Mesothelial cell of epicardium (in vitro differentiated cells): Measurements from ENCODE around the gene NWD2. TPM values are rescaled to one million over a fixed set of nuclear protein-coding genes. Genes with fewer than 3 reads are reported as not detected.

Source experiments
- DNase-seq, 2 experiments: peaks; one replicate each; pipeline ENCODE4 v3.0.0; 2021; ENCODE audit warnings: low spot score in 2 of 2; ENCODE audit not compliant: unreplicated experiment in 2 of 2
- H3K27ac Mint-ChIP-seq: 2 replicates; pipeline ENCODE4 v1.8.0; 2021; ENCODE audit warnings: mixed read lengths
- H3K27me3 Mint-ChIP-seq: 2 replicates; pipeline ENCODE4 v1.8.0; 2021; ENCODE audit warnings: low read depth, mixed read lengths
- H3K36me3 Mint-ChIP-seq: 2 replicates; pipeline ENCODE4 v1.8.0; 2021; ENCODE audit warnings: mixed read lengths
- H3K4me1 Mint-ChIP-seq: 2 replicates; pipeline ENCODE4 v1.8.0; 2021; ENCODE audit warnings: mixed read lengths
- H3K4me3 Mint-ChIP-seq: 2 replicates; pipeline ENCODE4 v1.8.0; 2021; ENCODE audit warnings: mild to moderate bottlenecking, moderate library complexity, mixed read lengths
- H3K9me3 Mint-ChIP-seq: 2 replicates; pipeline ENCODE4 v1.8.0; 2021; ENCODE audit warnings: mixed read lengths
- total RNA-seq: library from RNA; stranded (reverse); gene quantifications from 3 replicates; pipeline ENCODE4 v1.2.1, GENCODE V29; 2021
- TF ChIP-seq, protein P1 (sequence below): fragments of 200-600 bp; sonication (generic); IDR thresholded peaks from one replicate; pipeline ENCODE4 v1.5.0; 2021; ENCODE audit warnings: antibody characterized with exemption; ENCODE audit not compliant: unreplicated experiment

The NWD2 gene
- total RNA-seq, 1 donor from 2014 or later: 0.02 TPM

DNA sequence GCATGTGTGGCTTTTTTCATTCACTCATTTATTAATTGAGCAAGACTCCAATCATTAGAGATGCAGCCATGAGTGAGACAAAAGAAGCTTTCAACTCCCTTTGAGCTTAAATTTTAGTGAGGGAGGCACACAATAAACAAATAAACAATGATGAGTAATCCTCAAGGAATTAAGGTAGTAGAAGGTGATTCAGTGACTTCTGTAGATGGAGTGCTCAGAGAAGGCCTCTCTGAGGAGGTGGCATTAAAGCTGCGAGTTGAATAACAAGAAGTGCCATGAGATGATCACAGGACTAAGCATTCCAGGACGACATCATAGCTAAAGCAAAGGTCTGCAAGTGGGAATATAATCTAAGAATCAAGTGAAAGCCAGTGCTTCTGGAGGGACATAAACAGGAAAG lies 77.6 kb downstream of the NWD2 start:
- Mint-ChIP-seq H3K4me1 (no peaks in the 10 kb centered on the region), H3K27me3 (no peaks in the 10 kb centered on the region), H3K4me3 (no peak overlapping the region), H3K27ac (no peak overlapping the region), H3K36me3 (no peaks in the 10 kb centered on the region), H3K9me3 (peaks cover 15% of the 10 kb centered on the region)
- TF ChIP-seq, protein P1, sequence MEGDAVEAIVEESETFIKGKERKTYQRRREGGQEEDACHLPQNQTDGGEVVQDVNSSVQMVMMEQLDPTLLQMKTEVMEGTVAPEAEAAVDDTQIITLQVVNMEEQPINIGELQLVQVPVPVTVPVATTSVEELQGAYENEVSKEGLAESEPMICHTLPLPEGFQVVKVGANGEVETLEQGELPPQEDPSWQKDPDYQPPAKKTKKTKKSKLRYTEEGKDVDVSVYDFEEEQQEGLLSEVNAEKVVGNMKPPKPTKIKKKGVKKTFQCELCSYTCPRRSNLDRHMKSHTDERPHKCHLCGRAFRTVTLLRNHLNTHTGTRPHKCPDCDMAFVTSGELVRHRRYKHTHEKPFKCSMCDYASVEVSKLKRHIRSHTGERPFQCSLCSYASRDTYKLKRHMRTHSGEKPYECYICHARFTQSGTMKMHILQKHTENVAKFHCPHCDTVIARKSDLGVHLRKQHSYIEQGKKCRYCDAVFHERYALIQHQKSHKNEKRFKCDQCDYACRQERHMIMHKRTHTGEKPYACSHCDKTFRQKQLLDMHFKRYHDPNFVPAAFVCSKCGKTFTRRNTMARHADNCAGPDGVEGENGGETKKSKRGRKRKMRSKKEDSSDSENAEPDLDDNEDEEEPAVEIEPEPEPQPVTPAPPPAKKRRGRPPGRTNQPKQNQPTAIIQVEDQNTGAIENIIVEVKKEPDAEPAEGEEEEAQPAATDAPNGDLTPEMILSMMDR: no peak
- DNase-seq: no peak

DNA sequence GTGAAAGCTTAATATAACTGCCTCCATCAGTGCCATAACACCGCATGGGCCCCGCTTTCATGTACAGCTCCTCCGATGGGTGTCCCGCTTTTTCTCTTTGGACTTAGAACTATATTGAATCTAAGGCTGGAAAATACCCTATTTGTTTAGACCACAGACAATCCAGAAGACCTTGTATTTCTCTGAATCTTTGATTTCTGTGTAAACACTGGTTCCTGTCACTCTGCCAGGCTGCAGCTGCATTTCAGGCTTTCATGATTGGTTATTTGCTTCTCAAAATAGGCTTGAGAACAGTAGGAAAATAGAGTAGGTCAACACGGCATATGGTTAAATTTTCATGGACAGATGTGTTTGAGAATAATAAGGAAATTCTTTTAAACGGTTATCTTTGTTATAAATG lies 80.0 kb downstream of the NWD2 start:
- no peak for DNase-seq
- peaks cover 8% of the 10 kb centered on the region for H3K9me3 Mint-ChIP-seq
- no peak overlapping the region for H3K27ac Mint-ChIP-seq
- TF ChIP-seq, protein P1: no peak
- H3K27me3 Mint-ChIP-seq: no peaks in the 10 kb centered on the region
- H3K4me3 Mint-ChIP-seq: no peak overlapping the region
- H3K36me3 Mint-ChIP-seq: no peaks in the 10 kb centered on the region
- no peaks in the 10 kb centered on the region for H3K4me1 Mint-ChIP-seq

- Mint-ChIP-seq H3K4me3 (no peak overlapping the region), H3K27me3 (no peaks in the 10 kb centered on the region), H3K36me3 (no peaks in the 10 kb centered on the region), H3K27ac (no peak overlapping the region), H3K4me1 (no peaks in the 10 kb centered on the region), H3K9me3 (peaks cover 5% of the 10 kb centered on the region)
- DNase-seq: no peak
- TF ChIP-seq, protein P1: no peak
Observed at GRCh38 chr4:37326852-37327251, 82.3 kb downstream of the NWD2 start.

GRCh38 chr4:37338972-37339371 lies 94.4 kb downstream of the NWD2 start:
- Mint-ChIP-seq H3K9me3 (peaks cover 14% of the 10 kb centered on the region), H3K36me3 (no peaks in the 10 kb centered on the region), H3K4me3 (no peak overlapping the region), H3K27ac (no peak overlapping the region), H3K4me1 (no peaks in the 10 kb centered on the region), H3K27me3 (peaks cover 4% of the 10 kb centered on the region)
- DNase-seq: no peak
- TF ChIP-seq, protein P1: no peak

DNA sequence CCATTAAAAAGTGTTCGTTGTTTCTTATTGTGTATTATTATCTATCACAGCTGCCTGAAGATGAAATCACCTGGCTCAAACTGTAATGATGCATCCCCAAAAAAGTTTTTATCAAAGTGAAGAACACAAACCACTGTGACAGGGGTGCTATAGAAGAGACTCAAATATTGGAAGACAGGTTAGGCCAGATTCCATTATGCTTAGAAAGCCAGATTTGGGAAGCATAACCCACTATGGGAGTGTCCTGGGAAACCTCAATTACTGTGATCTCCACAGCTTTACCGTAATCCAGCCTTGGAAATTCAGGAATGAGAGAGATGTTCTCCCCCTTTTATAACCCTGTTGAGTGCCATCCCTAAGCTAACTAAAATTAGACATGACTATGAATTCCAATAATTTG lies 114.2 kb downstream of the NWD2 start:
- peaks cover 3% of the 10 kb centered on the region for H3K9me3 Mint-ChIP-seq
- no peak for DNase-seq
- no peaks in the 10 kb centered on the region for H3K36me3 Mint-ChIP-seq
- no peak overlapping the region for H3K27ac Mint-ChIP-seq
- no peak overlapping the region for H3K4me3 Mint-ChIP-seq
- H3K27me3 Mint-ChIP-seq: no peaks in the 10 kb centered on the region
- TF ChIP-seq, protein P1: no peak
- no peaks in the 10 kb centered on the region for H3K4me1 Mint-ChIP-seq

DNA sequence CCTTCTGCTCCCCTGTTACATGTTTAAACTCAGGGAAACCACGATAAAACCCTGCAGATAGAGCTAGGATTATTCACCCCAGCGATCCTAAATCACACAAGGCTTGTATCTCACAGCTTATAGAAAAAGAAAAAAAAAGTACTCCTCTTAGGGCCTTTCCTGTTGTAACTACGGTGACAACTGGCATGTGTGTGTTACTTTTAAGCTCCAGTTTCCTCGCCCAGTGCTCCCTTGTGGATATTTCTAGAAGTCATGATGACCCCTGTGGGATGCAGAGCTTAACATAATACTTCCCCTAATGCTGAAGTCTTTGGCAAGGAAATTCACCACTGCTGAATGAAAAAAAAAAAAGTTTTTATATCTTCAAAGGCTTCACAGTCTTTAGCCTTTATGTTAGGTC lies 114.7 kb downstream of the NWD2 start:
- TF ChIP-seq, protein P1: no peak
- H3K9me3 Mint-ChIP-seq: no peaks in the 10 kb centered on the region
- H3K4me1 Mint-ChIP-seq: no peaks in the 10 kb centered on the region
- no peak for DNase-seq
- no peak overlapping the region for H3K27ac Mint-ChIP-seq
- no peaks in the 10 kb centered on the region for H3K27me3 Mint-ChIP-seq
- H3K36me3 Mint-ChIP-seq: no peaks in the 10 kb centered on the region
- no peak overlapping the region for H3K4me3 Mint-ChIP-seq
